Measurements from ENCODE around the gene UFM1. TPM values are rescaled to one million over a fixed set of nuclear protein-coding genes. Genes with fewer than 3 reads are reported as not detected.

The UFM1 gene
- total and polyA plus RNA-seq, 2 of the 4 experiments (the other 2 are of a cell fraction), result 43.5 to 94.5 TPM

- no TSS peak for BruUV-seq (replicated peaks)
- Histone ChIP-seq H2BK15ac (ENCODE audit: low read depth, low read length) (0 out of 3 replicates have a peak overlapping the region, but pooled peaks have one; percentile 6), H3K4me3 (ENCODE audit: insufficient read depth, low read depth, low read length) (peak overlapping the region; percentile 68), H3K9me1 (ENCODE audit: insufficient read depth, low read length) (no peaks in the 10 kb centered on the region), H2BK120ac (ENCODE audit: low read depth, low read length) (no peak overlapping the region), H4K20me1 (ENCODE audit: insufficient read depth, low read length) (no peaks in the 10 kb centered on the region), H2AFZ (replicated peaks; ENCODE audit: low read length, poor library complexity) (peak overlapping the region; percentile 36), H2AK9ac (replicated peaks; ENCODE audit: low read depth, low read length, poor library complexity) (no peak overlapping the region), H2BK20ac (ENCODE audit: low read depth, low read length) (no peak overlapping the region), H3K14ac (replicated peaks; ENCODE audit: low read depth, low read length) (peak overlapping the region; percentile 14; the same call in 1 of the 2 replicates), H4K8ac (ENCODE audit: low read depth in 2 of 2, low read length in 2 of 2) (peak overlapping the region; percentile 56 to 63), H3K4me1 (ENCODE audit: control insufficient read depth, insufficient read depth, low read length) (peaks cover 2% of the 10 kb centered on the region), H3K23ac (ENCODE audit: low read depth, low read length) (peak overlapping the region; percentile 57; the same call in 1 of the 2 replicates), H3K4me2 (ENCODE audit: low read depth, low read length) (peak overlapping the region; percentile 97), H2AK5ac (ENCODE audit: low read depth, low read length) (no peak overlapping the region), H3K36me3 (ENCODE audit: control insufficient read depth, insufficient read depth, low read length) (no peaks in the 10 kb centered on the region; the same call in 1 of the 2 replicates), H2BK5ac (ENCODE audit: low read depth, low read length, poor library complexity, severe bottlenecking) (peak overlapping the region; percentile 50), H3K18ac (ENCODE audit: low read depth, low read length) (peak overlapping the region; percentile 13; the same call in 1 of the 2 replicates), H3K27me3 (ENCODE audit: control insufficient read depth, insufficient read depth, low read length) (no peaks in the 10 kb centered on the region), H3K9ac (ENCODE audit: low read depth, low read length) (peak overlapping the region; percentile 90), H3K79me1 (ENCODE audit: low read depth in 1 of 2, low read length in 2 of 2) (peaks cover 5 to 18% of the 10 kb centered on the region in 2 experiments; a peak in 3 of 4 replicates), H3K56ac (ENCODE audit: extremely low read depth, insufficient read depth, low read length) (peak overlapping the region; percentile 69), H4K5ac (ENCODE audit: low read depth, low read length) (peak overlapping the region; percentile 32; the same call in 1 of the 2 replicates), H4K91ac (ENCODE audit: insufficient read depth, low read depth, low read length) (0 out of 2 replicates have a peak overlapping the region, but pooled peaks have one; percentile 14), H3K4ac (ENCODE audit: low read depth, low read length) (peak overlapping the region; percentile 12; the same call in 1 of the 2 replicates), H3K27ac (ENCODE audit: insufficient read depth, low read length) (peak overlapping the region; percentile 5; the same call in 1 of the 2 replicates), H3K9me3 (ENCODE audit: control insufficient read depth, insufficient read depth, low read length) (no peaks in the 10 kb centered on the region)
- dilution Hi-C loops (cut with HindIII; ENCODE audit: low sequenced_read_pairs, unreplicated experiment), result no loop called here
- CTCF ChIA-PET, result interaction anchor here (0.7 to 1.0 kb wide), 3 partner anchors 13 to 1465 kb away, joined by 3 to 4 read pairs (median 3); no protein-coding TSS in a partner anchor
- POLR2A ChIA-PET (ENCODE audit: unreplicated experiment), result interaction anchor here (0.8 kb wide), 1 partner anchor 15 kb away, joined by 3 read pairs; no protein-coding TSS in a partner anchor
- in situ Hi-C loops (cut with MboI; ENCODE audit: low sequenced_read_pairs), result no loop called here
- intact Hi-C loops (cut with micrococcal nuclease), result loop anchor here (2.0 to 10.0 kb wide), 3 partner anchors 416 to 708 kb away; no protein-coding TSS in a partner anchor
- WGBS, 2 experiments (ENCODE audit: extremely low coverage in 2 of 2, insufficient read length in 1 of 2), result no CpG with 5 or more reads among the region's 15 CpGs
- TF ChIP-seq MXI1 (IDR thresholded peaks at IDR 0.05; ENCODE audit: borderline replicate concordance, low read depth, low read length) (no peak), CHD1 (IDR thresholded peaks at IDR 0.05; ENCODE audit: low read depth, low read length) (0 out of 2 replicates have a peak, but pooled peaks have one; percentile 11), NFE2L2 (IDR thresholded peaks at IDR 0.05; ENCODE audit: low read depth, low read length) (no peak)
- ATAC-seq (ENCODE audit: low read depth) (no peak), DNase-seq (peak; percentile 40)
These were observed 726 bp upstream of the UFM1 start for GRCh38 chr13:38348861-38349389.
